MM.1S (cell line): ENCODE measurements around the gene BAK1.

ENCODE experiments used
- DNase-seq: peaks from one replicate; pipeline ENCODE4 v3.0.0-alpha.2; 2015
- H2AFZ ChIP-seq: fragments of 300-600 bp; sonication (generic); 2 replicates; pipeline ENCODE4 v1.6.0; 2016; ENCODE audit warnings: antibody characterized with exemption, low read length
- H3F3A ChIP-seq: fragments of 300-600 bp; sonication (generic); 2 replicates; pipeline ENCODE4 v1.6.1; 2016; ENCODE audit warnings: mild to moderate bottlenecking, antibody characterized with exemption, low read length, moderate library complexity, mixed read lengths; ENCODE audit not compliant: insufficient read depth
- H3K27ac ChIP-seq: fragments of 300-600 bp; sonication (generic); 2 replicates; pipeline ENCODE4 v1.5.1; 2016; ENCODE audit warnings: mild to moderate bottlenecking, low read length
- H3K27me3 ChIP-seq: fragments of 300-600 bp; sonication (generic); replicated peaks from 2 replicates; pipeline ENCODE4 v1.6.0; 2016; ENCODE audit warnings: low read length; ENCODE audit not compliant: insufficient read depth
- H3K36me3 ChIP-seq: fragments of 300-600 bp; sonication (generic); replicated peaks from 2 replicates; pipeline ENCODE4 v1.6.1; 2016; ENCODE audit warnings: mild to moderate bottlenecking, low read length, mixed read lengths; ENCODE audit not compliant: insufficient read depth
- H3K4me1 ChIP-seq: fragments of 300-600 bp; sonication (generic); 2 replicates; pipeline ENCODE4 v1.6.1; 2016; ENCODE audit warnings: low read length, mixed read lengths
- H3K4me2 ChIP-seq: fragments of 300-600 bp; sonication (generic); 2 replicates; pipeline ENCODE4 v1.6.0; 2016; ENCODE audit warnings: low read depth, low read length
- H3K4me3 ChIP-seq: fragments of 300-600 bp; sonication (generic); 2 replicates; pipeline ENCODE4 v1.5.1; 2016; ENCODE audit warnings: low read length, mixed read lengths
- H3K79me2 ChIP-seq: fragments of 300-600 bp; sonication (generic); 2 replicates; pipeline ENCODE4 v1.6.1; 2016; ENCODE audit warnings: mixed run types, low read length, mixed read lengths
- H3K9ac ChIP-seq: fragments of 300-600 bp; sonication (generic); 2 replicates; pipeline ENCODE4 v1.6.1; 2016; ENCODE audit warnings: low read length, mixed read lengths
- H3K9me2 ChIP-seq: fragments of 300-600 bp; sonication (generic); replicated peaks from 2 replicates; pipeline ENCODE4 v1.6.1; 2016; ENCODE audit warnings: mild to moderate bottlenecking, low read length, mixed read lengths; ENCODE audit not compliant: insufficient read depth
- H3K9me3 ChIP-seq: fragments of 300-600 bp; sonication (generic); replicated peaks from 2 replicates; pipeline ENCODE4 v1.6.1; 2016; ENCODE audit warnings: mild to moderate bottlenecking, low read length, mixed read lengths; ENCODE audit not compliant: insufficient read depth
- H4K20me1 ChIP-seq: fragments of 300-600 bp; sonication (generic); 2 replicates; pipeline ENCODE4 v1.6.1; 2016; ENCODE audit warnings: mild to moderate bottlenecking, low read length, moderate library complexity, mixed read lengths; ENCODE audit not compliant: insufficient read depth
- EZH2 ChIP-seq: fragments of 300-600 bp; sonication (generic); optimal IDR thresholded peaks from 2 replicates; pipeline ENCODE3; 2017; ENCODE audit warnings: low read depth, mild to moderate bottlenecking, antibody characterized with exemption, low read length, mixed read lengths
- EZH2phosphoT487 ChIP-seq: fragments of 300-600 bp; sonication (generic); IDR thresholded peaks from 2 replicates; pipeline ENCODE4 v1.6.1; 2018; ENCODE audit warnings: antibody characterized with exemption, low read length
- TF ChIP-seq, protein P1 (sequence below): fragments of 300-600 bp; sonication (generic); IDR thresholded peaks from 2 replicates; pipeline ENCODE4 v1.5.1; 2016; ENCODE audit warnings: antibody characterized with exemption, low read length, mixed read lengths

BAK1 gene

DNA sequence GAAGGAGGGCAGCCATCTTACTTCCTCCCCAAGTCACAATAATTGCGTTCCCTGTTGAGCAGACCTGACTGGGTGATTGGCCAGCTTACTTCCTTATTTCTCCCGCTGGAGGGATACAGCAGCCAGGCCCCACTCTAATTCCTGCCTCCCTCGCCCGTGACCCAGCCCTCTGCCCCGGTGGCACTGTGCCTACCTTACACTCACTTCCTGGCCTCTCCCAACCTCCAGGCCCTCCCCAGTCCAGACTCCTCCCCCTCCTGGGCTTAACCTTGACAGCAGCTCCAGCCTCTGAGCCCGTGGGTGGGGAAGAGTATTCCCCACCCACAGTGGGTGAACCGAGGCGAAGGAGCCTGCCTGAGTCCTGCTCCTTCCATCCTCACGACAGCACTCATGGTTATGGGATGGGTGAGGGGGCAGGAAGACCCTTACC is 3.0 kb downstream of the BAK1 start:
- peaks cover 55% of the 10 kb centered on the region for H3K79me2 ChIP-seq
- H3K27ac ChIP-seq: peak overlapping the region; percentile 77; the same call in 1 of the 2 replicates
- H3K4me3 ChIP-seq: no peak overlapping the region
- TF ChIP-seq, protein P1, sequence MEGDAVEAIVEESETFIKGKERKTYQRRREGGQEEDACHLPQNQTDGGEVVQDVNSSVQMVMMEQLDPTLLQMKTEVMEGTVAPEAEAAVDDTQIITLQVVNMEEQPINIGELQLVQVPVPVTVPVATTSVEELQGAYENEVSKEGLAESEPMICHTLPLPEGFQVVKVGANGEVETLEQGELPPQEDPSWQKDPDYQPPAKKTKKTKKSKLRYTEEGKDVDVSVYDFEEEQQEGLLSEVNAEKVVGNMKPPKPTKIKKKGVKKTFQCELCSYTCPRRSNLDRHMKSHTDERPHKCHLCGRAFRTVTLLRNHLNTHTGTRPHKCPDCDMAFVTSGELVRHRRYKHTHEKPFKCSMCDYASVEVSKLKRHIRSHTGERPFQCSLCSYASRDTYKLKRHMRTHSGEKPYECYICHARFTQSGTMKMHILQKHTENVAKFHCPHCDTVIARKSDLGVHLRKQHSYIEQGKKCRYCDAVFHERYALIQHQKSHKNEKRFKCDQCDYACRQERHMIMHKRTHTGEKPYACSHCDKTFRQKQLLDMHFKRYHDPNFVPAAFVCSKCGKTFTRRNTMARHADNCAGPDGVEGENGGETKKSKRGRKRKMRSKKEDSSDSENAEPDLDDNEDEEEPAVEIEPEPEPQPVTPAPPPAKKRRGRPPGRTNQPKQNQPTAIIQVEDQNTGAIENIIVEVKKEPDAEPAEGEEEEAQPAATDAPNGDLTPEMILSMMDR: no peak
- TF ChIP-seq EZH2phosphoT487 (no peak), EZH2 (no peak)
- peaks cover 23% of the 10 kb centered on the region for H3K4me1 ChIP-seq
- H3K9me2 ChIP-seq: no peaks in the 10 kb centered on the region
- no peaks in the 10 kb centered on the region for H3K9me3 ChIP-seq
- no peak overlapping the region for H3K4me2 ChIP-seq
- no peak for DNase-seq
- no peaks in the 10 kb centered on the region for H3K27me3 ChIP-seq
- H3F3A ChIP-seq: peaks cover 23% of the 10 kb centered on the region
- no peak overlapping the region for H2AFZ ChIP-seq
- no peak overlapping the region for H3K9ac ChIP-seq
- H4K20me1 ChIP-seq: no peaks in the 10 kb centered on the region
- H3K36me3 ChIP-seq: 0 out of 2 replicates have a peak, but pooled peaks cover 8% of the 10 kb centered on the region

DNA sequence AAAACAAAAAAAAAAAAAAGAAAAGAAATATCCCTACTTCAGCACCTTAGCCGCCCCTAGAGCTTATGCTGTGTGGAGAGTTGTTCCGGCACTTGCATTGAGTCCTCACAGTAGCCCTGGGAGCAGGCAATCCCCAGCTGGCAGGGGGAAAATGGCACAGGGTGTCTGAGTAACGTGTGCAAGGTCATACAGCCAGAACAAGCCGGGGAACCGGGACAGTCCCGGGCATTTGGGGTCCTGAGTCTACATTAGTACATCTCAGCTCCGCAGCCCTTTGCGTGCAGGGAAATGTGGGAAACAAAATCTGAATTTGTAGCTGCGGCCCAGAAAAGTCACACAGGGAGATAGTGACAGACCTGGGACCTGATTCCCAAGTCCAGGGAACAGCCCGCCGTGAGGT is 3.4 kb downstream of the BAK1 start:
- no peak overlapping the region for H3K4me3 ChIP-seq
- H2AFZ ChIP-seq: no peak overlapping the region
- H3K79me2 ChIP-seq: peaks cover 55% of the 10 kb centered on the region
- TF ChIP-seq, protein P1: no peak
- no peak for TF ChIP-seq EZH2phosphoT487
- no peak for TF ChIP-seq EZH2
- no peaks in the 10 kb centered on the region for H3K9me3 ChIP-seq
- H3K27me3 ChIP-seq: no peaks in the 10 kb centered on the region
- no peaks in the 10 kb centered on the region for H3K9me2 ChIP-seq
- peaks cover 27% of the 10 kb centered on the region for H3K4me1 ChIP-seq
- no peak overlapping the region for H3K9ac ChIP-seq
- no peak overlapping the region for H3K27ac ChIP-seq
- 0 out of 2 replicates have a peak, but pooled peaks cover 8% of the 10 kb centered on the region for H3K36me3 ChIP-seq
- DNase-seq: no peak
- H3K4me2 ChIP-seq: no peak overlapping the region
- H3F3A ChIP-seq: peaks cover 28% of the 10 kb centered on the region
- H4K20me1 ChIP-seq: no peaks in the 10 kb centered on the region

DNA sequence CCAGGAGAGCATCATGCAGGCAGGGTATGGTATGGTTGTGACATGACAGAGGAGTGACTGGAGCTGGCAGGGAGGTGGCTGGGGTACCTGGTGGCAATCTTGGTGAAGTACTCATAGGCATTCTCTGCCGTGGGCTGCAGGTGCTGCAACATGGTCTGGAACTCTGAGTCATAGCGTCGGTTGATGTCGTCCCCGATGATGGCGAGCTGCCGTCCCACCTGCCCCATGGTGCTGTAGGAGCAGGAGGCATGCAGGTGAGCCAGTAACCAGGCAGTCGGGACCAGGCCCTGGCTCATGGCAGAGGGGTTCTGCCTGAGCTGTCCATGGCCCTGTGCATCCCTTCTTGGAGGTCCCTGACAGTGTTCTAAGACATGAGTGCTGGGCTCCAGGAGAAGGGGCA is 4.9 kb downstream of the BAK1 start:
- no peaks in the 10 kb centered on the region for H3K27me3 ChIP-seq
- H3K79me2 ChIP-seq: peaks cover 55% of the 10 kb centered on the region
- DNase-seq: no peak
- H3K4me3 ChIP-seq: no peak overlapping the region
- H3K9me2 ChIP-seq: no peaks in the 10 kb centered on the region
- TF ChIP-seq, protein P1: no peak
- no peak for TF ChIP-seq EZH2phosphoT487
- no peak for TF ChIP-seq EZH2
- H3K4me1 ChIP-seq: peaks cover 27% of the 10 kb centered on the region
- H3K9me3 ChIP-seq: no peaks in the 10 kb centered on the region
- no peak overlapping the region for H3K4me2 ChIP-seq
- H2AFZ ChIP-seq: no peak overlapping the region
- H3K36me3 ChIP-seq: 0 out of 2 replicates have a peak, but pooled peaks cover 8% of the 10 kb centered on the region
- H3K27ac ChIP-seq: no peak overlapping the region
- no peaks in the 10 kb centered on the region for H4K20me1 ChIP-seq
- no peak overlapping the region for H3K9ac ChIP-seq
- peaks cover 36% of the 10 kb centered on the region for H3F3A ChIP-seq
